Amygdala (tissue), 56 donors: ENCODE data around the gene SH2B2.

ENCODE experiments used
- DNase-seq, 56 donors: peaks; one replicate each; lab custom pipeline; 2025; lab: John Stamatoyannopoulos, UW

The SH2B2 gene

DNA sequence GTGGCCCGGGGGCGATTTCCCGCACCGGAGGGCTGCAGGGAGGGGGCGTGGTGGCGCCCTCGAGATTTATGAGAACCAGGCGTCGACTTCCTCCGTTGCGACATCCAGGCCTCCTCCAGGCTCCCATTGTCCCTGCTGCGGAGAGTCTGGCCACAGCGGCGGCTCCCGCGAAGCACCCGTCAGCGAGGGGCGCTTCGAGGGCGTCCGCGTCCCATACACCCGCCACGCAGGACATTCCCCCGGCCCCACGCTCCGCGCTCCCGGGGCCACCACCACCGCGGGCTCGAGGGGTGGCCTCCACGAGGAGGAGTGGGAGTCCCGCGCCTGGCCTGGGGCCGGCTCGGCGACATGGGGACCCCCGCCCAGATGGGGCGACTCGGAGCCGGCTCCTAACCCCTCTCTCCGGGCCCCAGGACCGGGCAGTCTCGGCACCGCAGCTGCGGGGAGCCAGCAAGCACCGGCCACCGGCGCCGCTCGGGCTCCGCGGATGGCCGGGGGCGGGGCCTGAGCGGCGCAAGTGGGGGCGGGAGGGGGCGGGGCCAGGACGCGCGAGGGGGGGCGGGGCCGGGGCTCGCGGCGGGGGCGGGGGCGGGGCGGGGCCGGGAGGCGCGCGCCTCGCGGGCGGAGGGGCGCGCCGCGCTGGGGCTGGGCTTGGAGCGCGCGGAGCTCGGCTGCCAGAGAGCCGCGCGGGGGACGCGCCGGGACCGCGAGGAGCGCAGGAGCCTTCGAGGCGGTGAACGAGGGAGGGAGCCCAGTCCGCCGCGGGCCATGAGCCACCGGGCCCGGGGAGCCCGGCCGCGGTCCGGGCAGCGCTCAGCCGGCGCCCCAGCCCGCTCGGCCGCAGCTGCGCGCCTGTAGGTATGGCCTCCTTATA, at the start of gene SH2B2:
TSS of gene SH2B2 (plus strand) at position 632 of the 874 bp plus-strand sequence. CDS start 13,683 bp downstream, outside the sequence.
- peak in 33 of 56 donors; percentile 7 to 75 (median 51) for DNase-seq

DNA sequence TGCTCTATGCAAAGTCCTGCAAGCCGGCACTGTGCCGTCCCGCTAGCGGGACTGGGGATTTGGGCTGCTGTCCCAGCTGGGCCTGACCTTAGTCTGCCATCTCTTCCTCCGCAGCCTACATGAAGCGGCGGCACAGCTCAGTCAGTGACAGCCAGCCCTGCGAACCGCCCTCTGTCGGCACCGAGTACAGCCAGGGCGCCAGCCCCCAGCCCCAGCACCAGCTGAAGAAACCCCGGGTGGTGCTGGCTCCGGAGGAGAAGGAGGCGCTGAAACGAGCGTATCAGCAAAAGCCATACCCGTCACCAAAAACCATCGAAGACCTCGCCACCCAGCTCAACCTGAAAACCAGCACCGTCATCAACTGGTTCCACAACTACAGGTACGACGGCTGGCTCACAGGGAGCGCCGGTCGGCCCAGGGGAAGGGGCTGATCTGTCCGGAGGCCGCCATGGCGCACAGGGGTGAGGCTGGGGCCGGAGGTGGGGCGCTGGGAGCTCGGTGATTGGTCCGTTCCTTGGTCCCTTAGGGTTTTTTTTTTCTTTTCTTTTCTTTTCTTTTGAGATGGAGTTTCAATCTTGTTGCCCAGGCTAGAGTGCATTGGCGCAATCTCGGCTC, 47.4 kb upstream of the SH2B2 start:
- no peak for DNase-seq

DNA sequence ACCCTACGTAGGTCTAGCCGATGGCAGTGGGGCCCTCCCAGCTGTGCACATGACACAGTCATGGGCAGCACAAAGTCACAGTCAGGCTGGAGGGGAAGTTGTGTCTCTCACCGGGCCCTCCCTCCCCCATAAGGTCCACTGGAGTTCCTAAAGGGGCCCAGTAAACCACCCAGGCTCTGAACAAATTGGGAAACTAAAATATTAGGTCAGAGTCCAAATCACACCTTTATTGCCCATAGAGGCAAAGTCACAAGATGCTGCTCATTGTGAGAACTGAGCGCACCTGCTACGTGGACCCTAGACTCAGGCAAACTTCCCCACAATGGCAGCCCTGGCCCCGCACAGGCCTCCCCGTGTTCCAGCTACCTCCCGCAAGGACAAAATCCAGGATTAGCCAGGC, 45.2 kb upstream of the SH2B2 start:
- no peak for DNase-seq

DNA sequence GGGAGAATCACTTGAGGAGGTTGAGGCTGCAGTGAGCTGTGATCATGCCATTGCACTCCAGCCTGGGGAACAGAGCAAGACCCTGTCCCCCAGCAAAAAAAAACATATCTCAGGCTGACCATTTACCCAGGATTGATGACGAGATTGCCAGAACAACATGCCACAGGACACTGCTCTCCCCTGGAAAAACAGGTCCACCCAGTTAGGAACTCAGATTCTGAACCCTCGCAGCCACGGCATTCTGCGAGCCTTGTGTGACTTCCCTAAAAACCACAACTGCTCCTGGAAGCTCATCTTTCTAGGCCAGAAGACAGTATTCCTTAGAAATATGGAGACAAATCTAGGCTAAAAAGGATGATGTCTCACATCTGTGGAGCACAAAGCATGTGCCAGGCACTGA, 42.1 kb upstream of the SH2B2 start:
- no peak for DNase-seq

DNA sequence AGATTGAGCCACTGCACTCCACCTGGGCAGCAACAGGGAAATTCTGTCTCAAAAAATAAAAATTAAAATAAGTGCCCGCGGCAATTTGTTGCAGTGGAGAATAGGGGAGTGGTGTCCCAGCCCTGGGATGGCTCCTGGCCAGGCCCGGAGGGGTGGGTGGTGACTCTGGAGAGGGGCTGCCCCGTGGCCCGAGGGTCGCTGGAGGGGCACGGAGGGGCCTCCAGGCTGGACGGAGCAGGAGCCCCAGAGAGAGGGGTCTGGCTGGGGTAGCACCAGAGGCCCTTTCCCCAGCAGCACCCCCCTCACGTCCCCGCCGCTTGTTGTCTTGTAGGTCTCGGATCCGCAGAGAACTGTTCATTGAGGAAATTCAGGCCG, 38.6 kb upstream of the SH2B2 start:
- DNase-seq, result no peak

DNA sequence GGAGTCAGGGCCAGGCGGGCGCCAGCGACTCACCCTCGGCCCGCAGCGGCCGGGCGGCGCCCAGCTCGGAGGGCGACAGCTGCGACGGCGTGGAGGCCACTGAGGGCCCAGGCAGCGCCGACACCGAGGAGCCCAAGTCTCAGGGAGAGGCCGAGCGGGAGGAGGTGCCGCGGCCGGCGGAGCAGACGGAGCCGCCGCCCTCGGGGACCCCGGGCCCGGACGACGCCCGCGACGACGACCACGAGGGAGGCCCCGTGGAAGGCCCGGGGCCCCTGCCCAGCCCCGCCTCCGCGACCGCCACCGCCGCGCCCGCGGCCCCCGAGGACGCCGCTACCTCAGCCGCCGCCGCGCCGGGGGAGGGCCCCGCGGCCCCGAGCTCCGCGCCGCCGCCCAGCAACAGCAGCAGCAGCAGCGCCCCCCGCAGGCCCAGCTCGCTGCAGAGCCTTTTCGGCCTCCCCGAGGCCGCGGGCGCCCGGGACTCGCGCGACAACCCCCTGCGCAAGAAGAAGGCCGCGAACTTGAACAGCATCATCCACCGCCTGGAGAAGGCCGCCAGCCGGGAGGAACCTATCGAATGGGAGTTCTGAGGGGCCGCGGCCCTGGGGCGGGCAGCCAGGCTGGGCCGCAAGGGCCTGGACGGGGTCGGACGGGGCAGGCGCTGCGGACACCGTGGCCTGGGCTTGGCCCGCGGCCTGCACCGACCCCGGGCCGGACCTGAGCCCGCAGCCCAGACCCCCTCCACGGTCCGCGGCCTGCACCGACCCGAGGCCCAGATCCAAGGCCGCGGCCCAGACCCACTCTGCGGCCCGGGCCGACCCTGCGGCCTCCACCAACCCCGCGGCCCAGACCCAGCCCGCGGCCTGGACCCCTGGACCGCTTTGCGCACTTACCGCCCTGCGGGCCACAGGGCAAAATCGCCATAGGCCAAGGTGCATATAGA, 37.9 kb upstream of the SH2B2 start:
- DNase-seq, result no peak

DNA sequence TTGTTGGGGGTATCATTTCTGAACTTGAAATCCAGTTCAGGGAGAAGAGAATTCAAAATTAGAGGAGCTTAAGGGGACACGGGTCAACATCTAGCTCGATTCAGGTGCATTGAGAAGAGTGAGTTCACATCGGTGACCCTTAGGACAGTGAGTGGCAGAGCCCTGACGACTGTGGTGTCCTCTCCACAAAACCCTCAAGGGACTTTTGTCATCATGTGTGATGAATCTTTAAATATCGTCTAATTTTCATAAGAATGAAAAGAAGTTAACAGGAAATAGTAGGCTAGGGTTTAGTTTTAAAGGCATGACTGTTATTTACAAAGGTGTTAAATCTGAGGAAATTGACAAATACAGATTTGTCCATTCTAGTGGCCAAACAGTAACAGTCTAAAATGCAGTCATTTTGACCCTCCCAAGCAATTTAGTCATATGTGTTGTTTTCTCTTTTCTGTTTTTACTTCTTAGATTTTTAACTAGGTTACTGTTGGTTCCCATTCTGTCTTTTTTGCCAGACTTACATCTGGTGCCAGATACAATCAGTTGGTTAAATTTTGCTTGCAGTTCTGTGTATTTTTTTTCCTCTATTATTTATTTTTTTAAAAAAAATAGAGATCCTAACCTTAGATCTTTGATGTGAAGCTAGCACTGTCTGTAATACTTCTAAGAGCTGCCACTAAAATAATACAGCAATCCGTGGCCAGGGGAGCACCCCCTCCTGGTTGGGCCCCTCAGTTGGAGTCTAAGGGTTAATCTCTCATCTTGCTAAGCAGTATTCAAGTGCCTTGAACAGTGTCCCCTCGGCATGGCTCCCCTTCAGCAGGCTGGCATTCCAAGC, 34.9 kb upstream of the SH2B2 start:
- no peak for DNase-seq

DNA sequence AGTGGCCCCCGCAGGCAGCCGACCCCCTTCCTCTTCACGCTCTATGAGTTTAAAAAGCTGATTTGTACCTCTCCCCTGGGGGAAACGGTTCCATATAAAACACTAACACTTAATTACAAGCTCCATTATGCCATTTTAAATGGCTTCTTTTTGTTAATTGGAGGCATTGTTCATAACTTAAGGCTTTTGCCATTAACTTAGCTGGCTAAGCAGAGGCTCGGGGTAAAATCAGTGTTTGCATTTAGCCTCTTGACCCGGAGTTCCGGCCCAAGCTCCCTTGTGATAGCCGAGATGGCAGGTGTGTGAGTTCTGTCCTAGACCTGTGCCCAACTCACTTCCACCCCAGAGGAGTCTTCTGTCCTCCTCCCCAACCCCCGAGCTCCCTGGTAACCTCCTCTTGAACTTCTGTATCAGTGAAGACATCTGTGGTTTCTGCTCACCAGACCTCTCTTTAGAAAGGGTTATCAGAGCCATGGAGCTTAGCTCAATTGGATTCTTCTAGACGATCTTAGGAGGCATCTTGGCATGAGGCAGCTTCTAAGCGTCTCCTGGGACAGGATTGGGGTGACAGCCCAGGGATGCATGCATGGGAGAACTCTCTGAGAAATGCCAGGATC, 34.2 kb upstream of the SH2B2 start:
- DNase-seq, result no peak

DNA sequence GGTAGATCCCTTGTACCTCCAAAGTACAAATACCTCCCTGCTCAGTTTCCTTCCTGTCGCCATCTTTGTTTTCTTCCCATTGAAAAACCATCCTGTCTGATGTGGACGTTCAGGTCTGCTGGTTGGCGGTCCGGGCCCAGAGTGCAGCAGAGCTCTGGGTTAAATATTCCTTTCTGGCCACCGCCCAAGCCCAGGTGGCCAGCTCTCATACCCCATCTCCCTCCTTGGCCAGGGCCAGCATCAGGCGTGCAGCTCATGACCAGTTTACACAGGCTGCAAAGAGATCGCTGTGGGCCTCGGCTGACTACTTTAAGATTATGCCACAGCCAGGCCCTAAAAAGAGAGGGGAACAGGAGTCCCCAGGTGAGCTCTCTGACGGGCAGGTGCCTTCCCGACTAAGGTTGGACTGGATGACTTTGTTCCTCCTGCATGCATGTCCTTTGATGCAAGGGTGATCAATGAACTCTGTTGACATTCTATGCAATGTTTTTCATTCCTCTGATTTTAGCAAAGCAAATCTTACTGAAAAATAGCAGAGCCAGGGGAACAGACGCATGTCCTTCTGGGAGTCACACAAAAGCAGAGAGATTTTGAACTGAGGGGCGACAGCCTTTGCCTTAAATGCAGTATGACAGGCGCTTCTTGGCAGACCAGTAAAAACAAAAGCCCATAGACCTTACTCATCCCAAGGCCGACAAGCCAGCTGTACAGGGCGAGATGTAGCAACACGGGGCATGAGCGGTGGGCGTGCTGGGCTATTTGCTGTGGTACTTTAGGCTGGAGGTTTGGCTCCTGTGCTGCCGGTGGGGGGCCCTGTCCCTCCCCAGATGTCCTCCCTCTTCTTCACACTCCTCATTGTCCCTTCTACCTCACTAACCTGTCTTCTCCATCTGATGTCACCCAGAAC, 33.3 kb upstream of the SH2B2 start:
- DNase-seq, result no peak

DNA sequence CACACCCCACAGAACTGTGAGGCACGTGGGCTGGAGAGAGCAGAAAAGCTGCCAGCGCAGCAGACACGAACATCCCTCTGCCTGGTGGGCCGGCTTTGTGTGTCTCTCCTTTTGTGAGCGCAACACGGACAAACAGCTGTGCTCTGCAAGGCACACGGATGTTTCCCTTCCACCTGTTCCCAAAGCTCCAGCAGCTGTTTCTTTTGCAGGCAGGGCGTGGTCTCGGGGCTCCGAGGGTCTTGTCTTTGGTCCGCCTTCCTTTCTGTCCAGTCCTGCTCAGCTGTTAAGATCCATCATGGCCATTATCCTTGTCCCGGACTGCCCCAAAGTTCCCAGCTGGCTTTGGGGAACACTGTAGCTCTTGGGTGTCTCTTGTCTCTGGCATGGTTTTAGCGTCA, 32.7 kb upstream of the SH2B2 start:
- no peak for DNase-seq

DNA sequence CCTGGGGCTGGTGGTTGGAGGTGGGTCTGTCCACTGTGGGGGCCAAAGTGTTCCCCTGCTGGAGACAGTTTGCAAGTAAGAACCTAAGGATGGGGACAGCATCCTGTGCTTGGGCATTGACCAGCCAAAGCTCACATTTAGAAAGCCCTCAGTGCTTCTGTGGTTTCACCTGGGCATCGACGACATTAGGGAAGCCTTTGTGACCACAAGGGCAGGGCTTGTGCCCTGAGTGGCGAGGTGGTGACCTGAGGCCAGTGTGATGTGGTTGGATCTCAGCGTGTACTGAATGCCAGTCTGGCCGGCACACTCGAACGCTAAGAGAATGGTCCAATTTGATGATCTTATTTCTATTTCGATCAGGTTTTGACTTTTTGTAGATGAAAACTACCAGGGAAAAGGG, 32.1 kb upstream of the SH2B2 start:
- no peak for DNase-seq

DNA sequence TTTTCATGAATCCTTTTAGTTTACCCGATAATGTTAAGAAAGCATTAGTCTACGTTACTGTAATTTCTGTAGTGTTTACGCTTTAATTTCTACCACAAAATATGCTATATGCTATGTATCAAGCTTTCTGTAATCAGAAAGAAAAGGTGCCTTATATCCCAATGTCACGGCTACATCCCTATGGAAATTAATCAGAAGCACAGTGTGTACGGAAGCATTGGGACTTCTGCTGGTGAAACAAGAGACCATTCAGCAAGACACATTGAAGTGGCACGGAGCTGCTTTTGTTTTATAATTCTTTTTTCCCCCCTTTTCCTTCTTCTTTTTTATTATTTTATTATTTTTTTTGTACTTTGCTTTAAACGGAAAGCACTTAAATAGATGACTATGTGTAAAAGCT, 31.2 kb upstream of the SH2B2 start:
- DNase-seq, result no peak

DNA sequence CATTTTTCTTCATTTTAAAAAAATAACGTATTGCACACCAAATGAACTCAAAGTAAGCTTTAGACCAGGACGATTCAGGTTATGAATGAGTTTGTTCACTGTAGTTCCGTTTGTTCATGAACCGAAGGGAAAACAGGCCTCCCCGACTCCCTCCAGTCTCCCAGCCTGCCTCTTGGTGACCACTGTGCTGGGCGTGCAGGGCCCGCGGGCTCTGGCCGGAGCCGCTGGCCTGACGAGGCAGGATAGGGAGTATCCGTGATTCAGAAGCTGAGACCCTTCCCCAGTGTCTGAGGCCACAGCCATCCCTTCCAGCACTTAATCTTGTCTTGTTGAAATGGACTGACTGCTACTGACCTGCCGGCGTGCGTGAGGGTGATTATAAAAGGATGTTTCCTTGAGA, 30.8 kb upstream of the SH2B2 start:
- no peak for DNase-seq

DNA sequence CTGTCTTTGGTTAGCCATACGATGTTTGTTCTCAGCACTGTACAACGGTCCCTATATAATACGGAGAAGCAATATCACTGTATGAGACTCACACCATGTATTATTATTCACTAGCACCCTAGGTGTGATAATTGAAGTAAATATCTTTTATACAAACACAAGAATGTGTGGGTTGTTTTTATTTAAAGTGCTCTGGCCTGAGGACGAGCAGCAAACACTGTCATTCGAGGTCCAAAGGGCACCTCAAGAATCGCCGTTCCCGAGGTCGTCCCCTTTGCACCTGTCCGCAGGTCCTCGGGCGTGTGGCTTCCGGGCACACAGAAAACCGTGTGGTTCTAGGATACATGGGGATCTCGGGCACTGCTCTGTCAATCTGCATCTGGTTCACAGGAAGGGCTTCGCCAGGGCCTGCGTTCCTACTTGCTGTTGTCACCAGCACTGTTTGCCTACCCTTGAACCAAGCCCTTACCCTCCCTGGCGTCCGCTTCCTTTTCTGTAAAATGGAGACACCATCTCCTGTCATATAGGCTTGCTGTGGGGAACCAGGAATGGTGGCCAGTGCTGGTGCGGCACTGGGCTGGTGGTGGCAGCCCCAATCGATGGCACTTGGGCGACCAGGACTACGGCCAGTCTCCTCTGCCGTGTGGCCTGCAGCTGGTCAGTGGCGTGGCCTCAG, 28.5 kb upstream of the SH2B2 start:
- DNase-seq, result no peak

DNA sequence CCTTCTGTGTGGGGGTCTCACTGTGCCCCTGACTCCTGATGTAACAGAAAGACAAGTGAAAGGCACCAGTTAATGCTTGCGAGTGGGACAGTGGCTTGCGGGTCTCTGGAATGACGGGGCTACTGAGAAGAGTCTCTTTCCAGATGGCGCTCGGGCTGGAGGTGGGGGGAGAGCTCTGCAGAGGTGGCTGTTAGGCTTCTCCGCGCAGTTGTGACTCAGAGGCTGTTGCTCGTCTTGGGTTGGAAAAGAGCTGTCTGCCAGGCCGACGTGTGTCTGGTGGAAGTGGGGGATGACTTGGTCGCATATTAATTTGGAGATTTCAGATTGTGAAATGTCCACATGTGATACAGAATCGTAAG, 27.9 kb upstream of the SH2B2 start:
- DNase-seq, result peak in 4 of 56 donors; percentile 4 to 13 (median 9)

DNA sequence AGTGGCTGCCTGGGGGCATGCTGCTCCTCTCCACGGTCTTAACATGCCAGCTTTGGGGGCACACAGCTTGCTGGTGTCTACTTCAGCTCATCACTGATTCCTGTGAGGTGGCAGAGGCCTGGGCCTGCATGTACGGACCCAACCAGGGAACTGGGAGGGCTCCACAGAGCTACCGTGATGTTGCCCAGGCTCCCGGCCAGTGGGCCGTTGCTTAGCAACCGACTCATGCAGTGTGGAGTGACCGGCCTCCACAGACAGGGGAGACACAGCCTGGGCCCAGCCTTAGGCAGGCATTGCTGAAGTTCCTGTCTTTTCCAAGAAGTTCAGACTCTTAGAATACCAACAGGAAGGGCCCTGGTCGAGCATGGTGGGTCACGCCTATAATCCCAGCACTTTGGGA, 25.8 kb upstream of the SH2B2 start:
- peak in 40 of 56 donors; percentile 6 to 81 (median 48) for DNase-seq

DNA sequence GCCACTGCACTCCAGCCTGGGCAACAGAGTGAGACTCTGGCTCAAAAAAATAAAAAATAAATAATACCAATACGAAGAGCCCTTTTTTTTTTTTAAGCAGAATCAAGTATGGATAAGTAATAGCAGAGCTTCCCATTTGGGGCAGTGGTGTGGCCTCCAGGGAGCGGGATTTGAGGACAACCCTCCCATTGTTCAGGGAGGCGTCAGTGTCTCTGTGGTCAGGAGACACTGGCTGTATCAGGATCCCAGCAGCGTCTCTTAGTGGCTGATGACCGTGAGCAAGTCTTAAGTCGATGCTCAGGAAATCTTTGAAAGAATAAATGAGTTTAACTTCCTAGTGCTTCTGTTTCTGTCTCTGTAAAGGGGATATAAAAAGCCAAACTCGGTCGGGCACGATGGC, 25.2 kb upstream of the SH2B2 start:
- DNase-seq, result peak in 7 of 56 donors; percentile 3 to 27 (median 12)

DNA sequence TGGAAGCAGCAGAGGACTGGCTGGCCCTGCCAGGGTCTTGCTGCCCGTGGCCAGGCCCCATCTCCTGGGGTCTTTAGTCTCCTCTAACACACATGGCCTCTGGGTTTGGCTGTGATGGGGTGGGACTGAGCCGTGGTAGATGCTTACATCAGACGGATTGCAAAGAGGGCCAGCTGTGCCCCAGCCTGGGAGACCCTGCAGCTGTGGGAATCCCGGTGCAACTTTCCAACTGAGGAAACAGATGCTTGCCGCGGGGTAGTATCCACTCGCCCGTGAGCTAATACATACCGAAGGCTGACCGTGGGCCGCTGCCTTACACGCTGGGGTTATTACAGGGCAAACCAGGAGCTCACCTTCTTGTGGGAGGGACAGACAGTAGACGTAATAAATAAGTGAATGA, 24.1 kb upstream of the SH2B2 start:
- no peak for DNase-seq
